Endodermal cell (in vitro differentiated cells): Measurements from ENCODE around the gene BBOF1. TPM values are rescaled to one million over a fixed set of nuclear protein-coding genes. Genes with fewer than 3 reads are reported as not detected.
A peak's percentile ranks its signal among the peaks of the same experiment; 100 is the strongest.
"Not testable (repeated sequence)": the region's sequence is repeated elsewhere in the genome, so short reads cannot be mapped to it uniquely, and the experiment has no call there.

Source experiments
- DNase-seq: peaks from one replicate; pipeline ENCODE4 v3.0.0-alpha.2; 2017
- H3K27ac ChIP-seq: 2 replicates; pipeline ENCODE4 v1.5.1; 2013; ENCODE audit warnings: mild to moderate bottlenecking, low read depth, low read length, moderate library complexity
- H3K27me3 ChIP-seq: 2 replicates; pipeline ENCODE4 v1.6.1; 2013; ENCODE audit warnings: mild to moderate bottlenecking, low read length, moderate library complexity; ENCODE audit not compliant: insufficient read depth, control insufficient read depth, poor library complexity, severe bottlenecking
- H3K36me3 ChIP-seq: 2 replicates; pipeline ENCODE4 v1.7.0; 2013; ENCODE audit warnings: mild to moderate bottlenecking, low read length, moderate library complexity; ENCODE audit not compliant: control insufficient read depth, insufficient read depth
- H3K4me1 ChIP-seq: one replicate; pipeline ENCODE4 v1.7.0; 2013; ENCODE audit warnings: low read length; ENCODE audit not compliant: control insufficient read depth, insufficient read depth
- H3K4me3 ChIP-seq: 2 replicates; pipeline ENCODE4 v1.5.1; 2013; ENCODE audit warnings: mild to moderate bottlenecking, low read length, moderate library complexity
- H3K9ac ChIP-seq: 2 replicates; pipeline ENCODE4 v1.6.1; 2013; ENCODE audit warnings: mild to moderate bottlenecking, low read length, moderate library complexity; ENCODE audit not compliant: poor library complexity, severe bottlenecking; ENCODE audit errors: extremely low read depth
- H3K9me3 ChIP-seq: 2 replicates; pipeline ENCODE4 v1.6.1; 2013; ENCODE audit warnings: mild to moderate bottlenecking, low read length, moderate library complexity; ENCODE audit not compliant: control insufficient read depth
- H3K27ac Mint-ChIP-seq: 2 replicates; pipeline ENCODE4 v1.8.0; 2020; ENCODE audit warnings: mixed read lengths
- H3K27me3 Mint-ChIP-seq: 2 replicates; pipeline ENCODE4 v1.8.0; 2021; ENCODE audit warnings: mild to moderate bottlenecking, mixed read lengths; ENCODE audit not compliant: insufficient read depth
- H3K36me3 Mint-ChIP-seq: 2 replicates; pipeline ENCODE4 v1.8.0; 2020; ENCODE audit warnings: low read depth, mixed read lengths
- H3K4me1 Mint-ChIP-seq: 2 replicates; pipeline ENCODE4 v1.8.0; 2020; ENCODE audit warnings: mixed read lengths
- H3K4me3 Mint-ChIP-seq: 2 replicates; pipeline ENCODE4 v1.8.0; 2020; ENCODE audit warnings: mild to moderate bottlenecking, moderate library complexity, mixed read lengths
- H3K9me3 Mint-ChIP-seq: 2 replicates; pipeline ENCODE4 v1.8.0; 2020; ENCODE audit warnings: mild to moderate bottlenecking, mixed read lengths
- WGBS, 2 experiments: methylation state at CpG; one replicate each; pipeline versions ENCODE4 v1.1.5 to v1.1.7; 2013; ENCODE audit warnings: missing lambda C conversion rate in 2 of 2, mixed read lengths in 1 of 2; ENCODE audit not compliant: insufficient coverage in 1 of 2, insufficient read length in 1 of 2; 5-methylcytosine and 5-hydroxymethylcytosine counted together
- total RNA-seq, 2 donors: library from RNA; stranded (reverse); fragmentation: NEBNext Ultra II Directional in 1 of 2; extraction: Animal tissue kit (Norgen Biotek cat#: 25700) in 1 of 2; gene quantifications; 2 replicates in 1 of 2; 3 replicates in 1 of 2; pipeline ENCODE4 v1.2.1, GENCODE V29; 2021
- TF ChIP-seq, protein P1 (sequence below): fragments of 200-600 bp; sonication (generic); conservative IDR thresholded peaks from 2 replicates; pipeline ENCODE4 v1.5.0; 2021; ENCODE audit warnings: antibody characterized with exemption, mild to moderate bottlenecking

Gene BBOF1
- total RNA-seq, 2 donors from 2014 or later = 2.6 to 2.9 TPM

DNA sequence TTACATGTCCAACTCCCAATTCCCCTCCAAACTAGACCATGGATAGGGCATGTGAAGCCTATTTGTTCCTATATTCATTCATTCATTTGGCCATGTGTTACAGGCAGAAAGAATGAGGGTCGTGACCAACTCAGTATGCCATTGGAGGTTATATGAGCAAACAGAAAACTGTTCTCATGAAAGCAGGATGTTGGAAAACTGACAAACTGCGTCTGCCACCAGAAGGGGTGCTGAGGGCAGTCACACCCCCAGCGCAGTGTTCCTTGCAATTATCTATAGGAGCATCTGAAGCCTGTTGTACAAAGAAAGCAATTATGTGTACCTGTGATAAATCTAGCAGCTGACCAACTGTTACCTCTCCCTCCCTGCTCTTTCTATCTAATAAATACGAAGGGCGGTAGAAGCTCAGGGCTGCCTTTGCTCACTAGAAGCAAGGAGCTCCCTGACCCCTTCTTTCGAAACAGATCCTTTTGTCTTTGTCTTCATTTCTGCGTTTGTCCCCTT is 21.2 kb upstream of the BBOF1 start:
- WGBS, 2 experiments = 93% methylated on average over 7 of the region's 7 CpGs
- H3K36me3 ChIP-seq = peaks cover 9% of the 10 kb centered on the region
- Mint-ChIP-seq H3K9me3 (no peaks in the 10 kb centered on the region), H3K27me3 (no peaks in the 10 kb centered on the region), H3K36me3 (peaks cover 14% of the 10 kb centered on the region), H3K4me1 (no peaks in the 10 kb centered on the region), H3K27ac (no peak overlapping the region), H3K4me3 (no peak overlapping the region)
- H3K4me1 ChIP-seq = no peaks in the 10 kb centered on the region
- H3K27ac ChIP-seq = no peak overlapping the region
- no peak overlapping the region for H3K9ac ChIP-seq
- H3K4me3 ChIP-seq = no peak overlapping the region
- DNase-seq = no peak
- no peaks in the 10 kb centered on the region for H3K9me3 ChIP-seq
- TF ChIP-seq, protein P1, sequence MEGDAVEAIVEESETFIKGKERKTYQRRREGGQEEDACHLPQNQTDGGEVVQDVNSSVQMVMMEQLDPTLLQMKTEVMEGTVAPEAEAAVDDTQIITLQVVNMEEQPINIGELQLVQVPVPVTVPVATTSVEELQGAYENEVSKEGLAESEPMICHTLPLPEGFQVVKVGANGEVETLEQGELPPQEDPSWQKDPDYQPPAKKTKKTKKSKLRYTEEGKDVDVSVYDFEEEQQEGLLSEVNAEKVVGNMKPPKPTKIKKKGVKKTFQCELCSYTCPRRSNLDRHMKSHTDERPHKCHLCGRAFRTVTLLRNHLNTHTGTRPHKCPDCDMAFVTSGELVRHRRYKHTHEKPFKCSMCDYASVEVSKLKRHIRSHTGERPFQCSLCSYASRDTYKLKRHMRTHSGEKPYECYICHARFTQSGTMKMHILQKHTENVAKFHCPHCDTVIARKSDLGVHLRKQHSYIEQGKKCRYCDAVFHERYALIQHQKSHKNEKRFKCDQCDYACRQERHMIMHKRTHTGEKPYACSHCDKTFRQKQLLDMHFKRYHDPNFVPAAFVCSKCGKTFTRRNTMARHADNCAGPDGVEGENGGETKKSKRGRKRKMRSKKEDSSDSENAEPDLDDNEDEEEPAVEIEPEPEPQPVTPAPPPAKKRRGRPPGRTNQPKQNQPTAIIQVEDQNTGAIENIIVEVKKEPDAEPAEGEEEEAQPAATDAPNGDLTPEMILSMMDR = no peak
- H3K27me3 ChIP-seq = no peaks in the 10 kb centered on the region

DNA sequence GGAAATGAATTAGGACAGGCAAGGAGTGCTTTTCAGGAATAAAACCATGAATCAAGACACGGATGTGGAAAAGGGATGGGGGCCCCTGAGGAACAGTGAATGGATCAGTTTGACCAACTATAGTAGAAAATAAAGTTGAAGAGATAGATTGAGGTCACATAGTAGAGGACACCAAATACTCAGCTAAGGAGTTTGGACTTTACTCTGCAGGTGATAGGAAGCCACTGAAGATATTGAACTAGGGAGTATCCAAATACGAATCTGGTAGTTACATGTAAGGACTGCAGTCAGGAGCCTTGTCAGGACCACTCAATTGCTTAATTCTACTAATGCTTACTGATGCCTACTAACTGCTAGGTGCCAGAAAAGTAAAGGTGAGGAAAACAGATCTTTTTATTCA is 20.4 kb upstream of the BBOF1 start:
- no peaks in the 10 kb centered on the region for H3K27me3 ChIP-seq
- H3K4me1 ChIP-seq = no peaks in the 10 kb centered on the region
- no peak overlapping the region for H3K4me3 ChIP-seq
- no peaks in the 10 kb centered on the region for H3K9me3 Mint-ChIP-seq
- peaks cover 15% of the 10 kb centered on the region for H3K36me3 Mint-ChIP-seq
- no peak for DNase-seq
- no peak overlapping the region for H3K27ac ChIP-seq
- H3K4me1 Mint-ChIP-seq = no peaks in the 10 kb centered on the region
- TF ChIP-seq, protein P1 = no peak
- peaks cover 14% of the 10 kb centered on the region for H3K36me3 ChIP-seq
- no peak overlapping the region for H3K4me3 Mint-ChIP-seq
- no peaks in the 10 kb centered on the region for H3K27me3 Mint-ChIP-seq
- H3K9ac ChIP-seq = no peak overlapping the region
- H3K9me3 ChIP-seq = no peaks in the 10 kb centered on the region
- 92 to 96% methylated on average over 2 of the region's 2 CpGs for WGBS, 2 experiments
- peak overlapping the region; percentile 2 for H3K27ac Mint-ChIP-seq

DNA sequence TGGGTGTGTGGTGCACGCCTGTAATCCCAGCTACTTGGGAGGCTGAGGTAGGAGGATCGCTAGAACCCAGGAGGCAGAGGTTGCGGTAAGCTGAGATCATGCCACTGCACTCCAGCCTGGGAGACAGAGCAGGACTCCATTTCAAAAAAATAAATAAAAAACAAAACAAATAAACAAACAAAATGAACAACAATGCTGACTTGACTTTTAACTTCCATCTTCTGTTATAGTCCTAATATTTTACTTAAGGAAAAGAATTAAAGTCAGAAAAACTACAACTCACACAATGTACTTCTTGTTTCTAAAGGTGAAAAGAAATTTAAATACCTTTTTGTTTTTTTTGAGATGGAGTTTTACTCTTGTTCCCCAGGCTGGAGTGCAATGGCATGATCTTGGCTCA is 13.5 kb upstream of the BBOF1 start:
- H3K27me3 ChIP-seq, H3K4me3 Mint-ChIP-seq, DNase-seq, H3K27ac Mint-ChIP-seq, H3K4me1 Mint-ChIP-seq, H3K9me3 ChIP-seq, H3K27ac ChIP-seq, H3K9me3 Mint-ChIP-seq, H3K9ac ChIP-seq, H3K4me3 ChIP-seq, H3K4me1 ChIP-seq, H3K27me3 Mint-ChIP-seq: not testable (repeated sequence)
- 90% methylated on average over 2 to 3 of the region's 3 CpGs for WGBS, 2 experiments
- peaks cover 16% of the 10 kb centered on the region for H3K36me3 ChIP-seq
- peaks cover 39% of the 10 kb centered on the region for H3K36me3 Mint-ChIP-seq
